HG03135 (cell line): Measurements from ENCODE around the gene ZNF644.

Source experiments
- ATAC-seq: cut with Tn5 transposase; IDR thresholded peaks from one replicate; pipeline ENCODE4 v1.9.1; 2021; ENCODE audit warnings: mild to moderate bottlenecking, moderate library complexity; ENCODE audit not compliant: unreplicated experiment

ZNF644 gene

DNA sequence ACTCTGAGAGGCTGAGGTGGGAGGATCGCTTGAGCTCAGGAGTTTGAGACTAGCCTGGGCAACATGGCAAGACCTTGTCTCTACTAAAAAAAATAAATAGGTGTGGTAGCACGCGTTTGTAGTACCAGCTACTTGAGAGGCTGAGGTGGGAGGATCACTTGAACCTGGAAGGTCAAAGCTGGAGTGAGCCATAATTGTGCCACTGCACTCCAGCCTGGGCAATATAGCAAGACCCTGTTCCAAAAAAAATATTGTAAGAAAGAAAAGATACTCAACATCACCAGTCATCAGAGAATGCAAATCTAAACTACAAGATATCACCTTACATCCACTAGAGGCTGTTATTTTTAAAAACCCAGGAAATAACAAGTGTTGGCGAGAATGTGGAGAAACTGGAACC lies 32.5 kb downstream of the ZNF644 start:
- ATAC-seq, result no peak

DNA sequence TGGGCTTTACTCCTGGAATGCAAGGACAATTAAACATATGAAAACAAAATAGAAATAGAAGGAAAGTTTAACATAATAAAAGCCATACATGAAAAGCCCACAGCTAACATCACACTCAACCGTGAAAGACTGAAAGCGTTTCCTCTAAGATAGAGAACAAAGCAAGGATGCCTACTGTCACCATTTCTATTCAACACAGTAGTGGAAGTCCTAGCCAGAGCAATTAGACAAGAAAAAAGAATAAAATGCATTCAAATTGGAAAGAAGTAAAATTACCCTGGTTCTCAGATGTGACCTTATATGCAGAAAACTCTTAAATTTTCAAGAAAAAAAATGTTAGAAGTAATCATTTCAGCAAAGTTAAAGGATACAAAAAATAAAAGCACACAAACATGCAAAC lies 34.0 kb downstream of the ZNF644 start:
- ATAC-seq, result no peak

DNA sequence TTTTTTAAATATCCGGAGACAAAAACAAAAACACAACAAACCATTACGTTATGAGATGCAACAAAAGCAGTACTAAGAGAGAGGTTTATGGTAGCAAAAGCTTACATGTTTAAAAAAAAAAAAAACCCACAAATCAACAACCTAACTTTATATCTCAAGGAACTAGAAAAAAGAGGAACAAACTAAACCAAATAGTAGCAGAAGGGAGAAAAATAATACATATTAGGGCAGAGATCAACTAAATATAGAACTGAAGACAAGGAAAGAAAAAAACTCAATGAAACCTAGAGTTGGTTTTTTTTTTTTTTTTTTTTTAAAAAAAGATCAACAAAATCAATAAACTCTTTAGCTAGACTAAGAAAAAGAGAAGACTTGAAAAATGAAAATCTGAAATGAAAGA lies 34.9 kb downstream of the ZNF644 start:
- no peak for ATAC-seq

DNA sequence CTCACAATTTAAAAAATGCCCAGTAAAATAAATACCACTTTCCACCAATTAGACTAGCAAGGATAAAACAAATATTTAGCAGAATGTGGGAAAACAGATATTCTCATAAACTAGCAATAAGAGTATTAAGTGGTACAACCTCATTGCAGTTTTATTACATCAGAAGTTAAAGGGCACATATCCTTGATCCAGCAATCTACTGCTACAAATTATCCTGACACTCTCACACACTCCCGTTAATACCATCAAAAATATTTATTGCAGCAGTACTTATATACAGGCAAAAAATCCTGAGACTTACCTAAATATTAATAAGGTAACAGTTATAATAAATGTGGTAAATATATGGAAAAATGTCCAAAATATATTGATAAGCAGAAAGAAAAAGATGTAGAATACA lies 44.3 kb downstream of the ZNF644 start:
- no peak for ATAC-seq

DNA sequence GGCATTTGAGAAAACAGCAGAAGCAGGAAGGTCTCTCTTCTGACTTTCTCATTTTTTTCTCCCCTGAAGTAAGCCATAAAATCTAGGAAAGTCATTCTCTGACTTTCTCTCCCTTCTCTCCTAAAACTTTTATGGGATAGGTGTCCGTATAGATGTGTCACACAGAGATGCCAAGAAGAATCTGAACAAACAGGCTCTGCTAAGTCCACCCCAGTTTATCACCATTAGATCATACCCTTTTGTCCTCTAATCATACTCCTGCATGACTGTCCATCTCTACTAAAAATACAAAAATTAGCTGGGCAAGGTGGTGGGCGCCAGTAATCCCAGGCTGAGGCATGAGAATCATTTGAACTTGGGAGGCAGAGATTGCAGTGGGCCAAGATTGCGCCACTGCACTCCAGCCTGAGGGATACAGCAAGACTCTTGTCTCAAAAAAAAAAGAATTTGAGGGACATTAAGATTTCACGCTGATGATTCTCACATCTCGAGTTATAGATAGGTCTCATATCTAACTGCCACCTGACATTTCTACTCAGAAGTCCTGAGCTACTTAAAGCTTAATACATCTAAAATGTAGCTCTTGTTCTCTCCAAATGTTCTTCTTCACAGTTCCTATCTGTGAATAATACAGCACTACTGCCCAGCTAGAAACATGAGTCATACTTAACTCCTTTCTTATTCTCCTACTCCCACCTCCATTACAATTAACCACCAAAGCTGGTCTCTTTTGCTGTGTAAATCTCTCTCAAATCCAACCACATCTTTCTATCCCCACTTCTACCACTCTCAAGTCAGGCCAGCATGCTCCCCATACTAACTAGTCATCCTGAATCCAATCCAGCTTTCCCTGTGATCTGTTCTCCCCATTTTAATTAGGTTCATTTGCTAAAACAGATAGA lies 47.7 kb downstream of the ZNF644 start:
- ATAC-seq, result no peak

DNA sequence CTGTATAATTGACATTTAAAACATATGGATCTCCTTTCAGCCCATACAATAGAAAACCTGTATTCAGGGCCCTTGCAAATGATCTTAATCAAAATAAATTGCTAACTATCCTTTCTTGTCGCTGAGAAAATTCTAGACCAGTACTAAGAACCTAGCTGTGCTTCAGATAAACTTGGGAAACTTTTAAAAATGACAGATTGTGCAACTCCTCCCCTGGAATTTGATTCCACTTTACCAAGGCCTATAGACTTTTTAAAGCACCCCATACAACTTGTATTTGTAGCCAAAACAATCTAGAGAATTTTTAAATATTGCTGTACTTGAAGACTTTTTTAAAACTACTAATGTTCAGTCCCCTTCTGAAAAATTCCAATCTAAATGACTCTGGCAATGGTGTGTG lies 51.6 kb downstream of the ZNF644 start:
- no peak for ATAC-seq

DNA sequence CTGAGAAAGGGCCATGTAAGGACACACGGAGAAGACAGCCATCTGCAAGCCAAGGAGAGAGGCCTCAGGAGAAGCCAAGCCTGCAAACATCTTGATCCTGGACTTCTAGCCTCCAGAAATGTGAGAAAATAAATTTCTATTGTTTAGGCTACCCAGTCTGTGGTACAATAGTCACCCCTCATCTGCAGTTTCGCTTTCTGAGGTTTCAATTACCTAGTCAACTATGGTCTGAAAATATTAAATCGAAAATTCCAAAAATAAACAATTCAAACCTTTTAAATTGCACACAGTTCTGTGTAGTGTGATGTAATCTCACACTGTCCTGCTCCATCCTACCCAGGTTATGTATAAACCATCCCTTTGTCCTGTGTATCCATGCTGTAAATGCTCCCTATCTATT lies 52.6 kb downstream of the ZNF644 start:
- no peak for ATAC-seq

DNA sequence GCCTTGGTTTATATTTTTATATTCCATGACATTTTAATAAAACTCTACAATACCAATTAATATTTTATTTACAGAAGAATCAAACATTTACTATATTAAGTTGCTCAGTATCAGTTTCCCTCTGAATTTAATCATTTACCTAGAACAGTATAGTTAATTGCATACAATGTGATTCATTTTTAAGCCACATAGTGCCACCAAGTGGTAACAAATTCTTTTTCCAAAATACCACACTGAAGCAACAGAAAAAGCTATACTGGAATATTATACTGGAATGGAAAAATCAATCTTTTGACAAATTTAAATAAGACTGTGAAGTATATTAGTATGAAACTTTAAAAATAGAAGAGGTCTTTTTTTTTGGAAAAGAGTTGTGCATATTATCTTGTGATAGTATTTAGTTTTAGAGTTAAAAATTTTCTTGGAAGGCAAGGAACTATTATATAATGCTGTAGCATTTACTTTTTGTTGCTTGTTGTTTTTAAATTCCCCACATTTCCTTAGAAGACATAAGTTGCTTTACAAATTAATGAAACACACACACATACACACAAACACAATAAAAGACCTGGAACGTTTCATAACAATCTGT lies 57.3 kb downstream of the ZNF644 start:
- no peak for ATAC-seq

DNA sequence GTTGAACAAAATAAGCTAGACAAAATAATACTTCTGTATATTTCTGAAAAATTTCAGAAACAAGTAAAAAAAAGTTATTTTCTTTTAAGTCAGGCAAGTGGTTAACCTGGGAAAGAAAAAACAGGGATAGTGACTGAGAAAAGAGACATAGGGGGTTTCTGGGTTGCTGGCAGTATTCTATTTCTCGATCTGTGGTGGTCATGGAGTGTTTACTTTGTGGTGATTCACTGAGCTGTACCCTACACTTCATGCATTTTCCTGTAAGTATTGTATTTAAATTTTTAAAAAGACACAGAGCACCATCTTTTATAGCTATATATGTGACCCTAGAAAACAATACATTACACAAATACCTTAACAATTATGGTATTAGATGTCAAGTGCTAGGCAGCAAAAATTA lies 58.2 kb downstream of the ZNF644 start:
- ATAC-seq, result no peak

DNA sequence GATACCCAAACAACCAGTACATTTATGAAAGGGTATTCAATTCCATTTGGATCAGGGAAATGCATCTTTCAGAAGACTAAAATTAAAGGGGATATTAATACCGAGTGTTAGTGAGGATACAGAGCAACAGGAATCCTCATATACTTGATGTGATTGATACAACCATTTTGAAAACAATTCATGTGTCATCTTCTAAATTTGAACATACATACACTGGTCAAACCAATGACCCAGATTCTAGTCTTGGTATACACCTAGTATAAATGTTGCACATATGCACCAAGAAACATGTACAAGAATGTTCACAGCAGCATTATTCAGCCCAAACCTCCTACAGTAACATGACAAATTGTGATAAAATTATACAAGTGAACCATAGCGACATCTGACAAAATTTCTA lies 58.6 kb downstream of the ZNF644 start:
- no peak for ATAC-seq

DNA sequence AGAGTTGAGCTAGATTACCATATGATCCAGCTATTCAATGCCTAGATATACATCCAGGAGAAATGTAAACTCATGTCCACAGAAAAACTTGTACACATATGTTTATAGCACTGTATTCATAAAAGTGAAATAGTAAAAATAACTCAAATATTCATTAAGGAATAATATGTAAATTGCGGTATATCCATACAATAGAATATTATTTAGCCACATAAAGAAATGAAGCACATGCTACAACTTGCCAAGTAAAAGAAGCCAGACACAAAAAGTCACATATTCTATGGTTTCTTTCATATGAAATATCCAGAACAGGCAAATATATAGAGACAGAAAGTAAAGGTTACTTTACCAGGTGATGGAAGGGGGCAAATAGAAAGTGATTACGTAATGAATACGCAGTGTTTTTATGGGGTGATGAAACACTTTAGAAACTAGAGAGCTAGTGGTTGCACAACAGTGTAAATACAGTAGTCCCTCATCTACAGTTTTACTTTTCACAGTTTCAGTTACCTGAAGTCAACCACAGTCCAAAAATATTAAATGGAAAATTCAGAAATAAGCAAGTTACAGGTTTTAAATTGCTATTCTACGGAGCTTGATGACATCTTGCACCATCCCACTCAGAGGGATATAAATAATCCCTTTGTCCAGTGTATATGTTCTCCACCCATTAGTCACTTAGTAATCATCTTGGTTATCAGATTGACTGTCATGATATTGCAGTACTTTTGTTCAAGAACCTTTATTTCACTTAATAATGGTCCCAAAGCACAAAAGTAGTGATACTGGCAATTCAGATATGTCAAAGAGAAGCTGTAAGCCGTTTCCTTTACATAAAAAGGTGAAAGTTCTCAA lies 62.3 kb downstream of the ZNF644 start:
- ATAC-seq, result no peak

DNA sequence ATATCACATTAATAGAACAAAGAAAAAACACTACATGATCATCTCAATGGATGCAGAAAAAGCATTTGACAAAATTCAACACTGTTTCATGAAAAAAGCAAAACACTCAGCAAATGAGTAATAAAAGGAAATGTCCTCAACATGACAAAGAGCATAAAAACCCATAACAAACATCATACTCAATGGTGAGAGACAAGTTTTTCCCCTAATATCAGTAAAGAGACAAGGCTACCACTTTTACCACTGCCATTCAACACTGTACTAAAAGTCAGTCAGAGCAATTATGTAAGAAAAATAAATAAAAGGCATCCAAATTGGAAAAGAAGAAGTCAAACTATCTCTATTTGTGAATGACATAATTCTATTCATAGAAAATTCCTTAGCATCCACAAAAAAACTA lies 64.3 kb downstream of the ZNF644 start:
- ATAC-seq, result no peak

DNA sequence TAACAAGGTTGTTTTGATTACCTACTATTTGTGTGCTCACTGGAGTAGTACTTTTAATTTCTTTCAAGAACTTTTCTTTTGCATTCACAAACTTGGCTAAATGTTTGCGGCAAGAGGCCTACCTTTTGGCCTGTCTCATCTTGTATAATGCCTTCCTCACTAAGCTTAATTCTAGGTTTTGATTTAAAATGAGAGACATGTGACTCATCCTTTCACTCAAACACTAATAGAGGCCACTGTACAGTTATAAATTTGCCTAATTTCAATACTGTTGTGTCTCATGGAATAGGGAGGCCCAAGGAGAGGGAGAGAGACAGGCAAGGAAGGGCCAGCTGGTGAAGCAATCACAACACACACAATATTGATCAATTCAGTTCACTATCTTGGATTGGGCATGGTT lies 66.1 kb downstream of the ZNF644 start:
- ATAC-seq, result no peak

DNA sequence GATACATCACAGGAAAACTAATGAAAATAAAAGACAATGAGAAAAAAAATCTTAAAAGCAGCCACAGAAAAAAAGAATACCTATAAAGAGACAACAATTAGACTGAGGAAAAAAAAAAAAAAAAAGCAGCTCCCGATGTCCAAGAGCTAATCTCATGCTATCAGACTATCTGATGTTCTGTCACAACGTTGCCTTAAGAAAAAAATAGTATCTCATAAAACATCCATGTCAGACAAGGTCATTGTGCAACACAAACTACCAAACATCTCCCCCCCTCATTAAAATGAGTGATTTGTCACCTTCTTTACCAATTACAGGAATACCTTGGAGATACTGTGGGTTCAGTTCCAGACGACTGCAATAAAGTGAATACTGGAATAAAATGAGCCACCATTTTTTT lies 68.9 kb downstream of the ZNF644 start:
- no peak for ATAC-seq

DNA sequence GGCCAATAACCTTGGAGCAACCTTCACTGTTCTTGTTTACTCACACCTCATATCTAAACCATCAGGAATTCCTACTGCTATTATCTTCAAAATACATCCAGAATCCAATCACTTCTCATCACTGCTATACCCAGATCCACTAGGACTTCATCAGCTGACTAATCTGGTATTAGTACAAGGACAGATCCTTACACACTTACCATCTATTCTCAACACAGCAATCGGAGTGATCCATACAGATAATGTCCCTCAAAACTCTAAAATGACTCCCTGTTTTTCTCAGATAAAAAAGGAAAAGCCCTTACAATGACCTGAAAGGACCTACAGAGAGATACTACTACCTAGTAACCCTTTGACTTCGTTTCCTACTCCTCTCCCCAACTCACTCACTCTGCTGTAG lies 70.8 kb downstream of the ZNF644 start:
- no peak for ATAC-seq

DNA sequence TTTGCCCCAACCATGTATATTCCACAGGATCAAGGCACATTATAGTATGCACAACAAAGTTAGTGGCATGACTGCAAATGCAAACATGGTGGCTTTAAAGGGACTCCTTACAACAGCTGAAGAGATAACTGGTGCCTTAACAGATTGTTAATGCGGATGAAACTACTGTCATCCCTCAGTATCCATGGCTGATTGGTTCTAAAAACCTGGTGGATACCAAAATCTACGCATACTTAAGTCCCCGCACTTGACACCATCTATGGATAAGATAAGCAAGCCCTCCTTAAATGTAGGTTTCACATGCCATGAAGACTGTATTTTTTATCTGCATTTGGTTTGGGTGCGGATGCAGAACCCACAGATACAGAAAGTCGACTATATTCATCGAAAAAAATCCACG lies 73.5 kb downstream of the ZNF644 start:
- no peak for ATAC-seq

DNA sequence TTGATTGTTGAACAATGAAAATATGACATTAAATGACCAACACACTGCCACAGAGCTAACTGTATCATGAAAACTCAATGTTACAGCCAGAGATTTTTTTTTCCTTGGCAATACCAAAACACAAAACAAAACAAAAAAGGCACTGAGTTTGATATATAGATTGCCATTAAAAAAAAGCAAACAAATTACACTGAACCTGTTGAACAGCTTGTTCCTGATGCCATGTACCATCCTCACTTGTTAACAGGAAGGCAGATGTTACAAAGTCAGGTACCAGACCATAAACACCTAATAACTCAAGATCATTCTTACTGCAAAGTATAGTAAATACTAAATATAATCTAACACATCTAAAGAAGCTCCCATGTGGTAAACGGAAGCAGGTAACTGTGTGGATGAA lies 75.2 kb downstream of the ZNF644 start:
- ATAC-seq, result no peak

DNA sequence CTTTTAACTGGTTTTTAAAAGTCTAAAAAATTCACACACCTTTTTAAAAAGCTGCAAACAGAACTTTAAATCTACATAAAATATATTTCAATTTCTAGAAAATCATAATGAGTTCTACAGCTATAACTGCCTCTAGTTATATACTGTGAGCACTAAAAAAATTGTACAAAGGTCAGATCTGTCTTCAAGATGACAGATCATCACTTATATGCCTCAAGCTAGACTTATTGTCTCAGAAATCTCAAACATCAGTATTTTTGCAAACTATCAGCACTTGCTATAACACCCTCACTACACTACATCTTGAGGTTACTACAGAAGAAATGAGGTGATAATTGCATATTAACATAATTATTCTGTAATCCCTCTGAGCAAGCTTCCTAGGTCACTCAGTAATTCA lies 76.5 kb downstream of the ZNF644 start:
- no peak for ATAC-seq

DNA sequence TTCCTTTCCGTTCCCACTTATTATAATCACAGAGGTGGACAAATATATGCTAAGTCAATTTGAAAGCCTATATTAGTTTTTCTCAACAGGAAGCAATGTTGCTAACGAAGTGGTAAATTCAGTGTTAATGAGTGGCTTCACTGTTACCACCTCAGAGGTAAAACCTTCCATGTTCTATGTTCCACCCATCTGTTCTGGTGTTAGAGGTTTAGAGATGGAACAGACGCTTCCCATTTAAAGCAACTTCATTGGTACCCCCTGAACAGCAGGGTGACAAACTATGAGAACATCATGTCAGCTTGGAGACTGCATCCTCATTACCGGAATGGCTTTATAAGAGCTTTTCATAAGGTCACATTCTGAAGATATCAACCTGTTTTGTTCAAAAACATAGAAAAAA lies 77.9 kb downstream of the ZNF644 start:
- no peak for ATAC-seq

DNA sequence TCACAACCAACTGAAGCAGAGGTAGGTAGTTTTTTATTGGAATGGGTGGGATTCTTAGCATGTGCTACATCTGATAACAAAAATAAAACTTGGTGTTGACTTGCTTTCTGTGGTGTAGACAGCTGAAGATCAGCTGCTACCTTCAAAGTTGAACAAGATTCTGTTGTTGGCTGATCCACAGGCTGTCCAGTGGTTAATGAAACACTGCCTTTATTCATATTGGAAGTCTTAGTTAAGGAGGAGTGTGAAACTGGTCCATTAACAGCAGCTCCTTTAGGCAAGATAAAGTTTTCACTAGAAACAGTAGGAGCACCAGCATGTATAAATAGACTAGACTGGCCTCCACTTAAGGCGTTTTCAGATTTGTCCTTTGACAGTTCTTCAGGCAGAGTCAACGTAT lies 81.1 kb downstream of the ZNF644 start:
- no peak for ATAC-seq

DNA sequence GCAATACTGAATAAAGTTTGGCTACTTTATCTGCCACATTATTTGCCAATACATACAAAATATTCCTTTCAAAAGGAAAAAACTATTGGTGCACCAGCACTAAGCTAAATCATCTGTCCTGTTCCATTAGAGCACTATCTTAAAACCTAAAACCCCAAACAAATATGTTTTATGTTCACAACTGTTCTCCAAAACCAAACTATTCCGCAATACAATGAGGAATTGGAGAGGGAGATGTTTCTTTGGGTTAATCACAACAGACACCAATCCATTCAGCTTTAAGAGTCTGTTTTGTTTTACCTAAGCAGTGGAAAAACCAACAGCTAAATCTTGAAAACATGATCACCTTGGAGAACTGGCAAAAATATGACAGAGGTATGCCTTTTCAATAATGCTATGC lies 85.1 kb downstream of the ZNF644 start:
- no peak for ATAC-seq

DNA sequence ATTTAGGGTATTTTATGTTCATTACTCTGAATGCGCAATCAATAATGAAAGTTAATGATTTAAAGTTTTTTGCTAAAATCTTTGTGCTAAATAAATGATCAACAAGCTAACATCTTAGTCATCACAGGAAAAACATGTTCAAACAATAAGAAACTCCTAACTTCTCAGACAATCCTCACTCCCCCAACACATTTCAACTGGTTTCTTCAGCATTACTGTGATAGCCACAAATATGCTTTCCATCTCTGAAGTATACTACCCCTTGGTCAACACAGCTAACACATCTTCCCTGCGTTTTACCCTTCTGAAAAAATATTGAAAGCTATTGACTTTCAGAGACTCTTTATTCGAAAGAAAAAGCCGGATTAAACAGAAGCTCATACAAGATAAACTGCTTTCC lies 85.8 kb downstream of the ZNF644 start:
- no peak for ATAC-seq
